Kidney glomerular epithelial cell (primary cell): ENCODE data around the gene VPS4B.
A peak's percentile ranks its signal among the peaks of the same experiment; 100 is the strongest.

Experiments
- DNase-seq: peaks from one replicate; lab custom pipeline; 2025; lab: John Stamatoyannopoulos, UW

Gene VPS4B

DNA sequence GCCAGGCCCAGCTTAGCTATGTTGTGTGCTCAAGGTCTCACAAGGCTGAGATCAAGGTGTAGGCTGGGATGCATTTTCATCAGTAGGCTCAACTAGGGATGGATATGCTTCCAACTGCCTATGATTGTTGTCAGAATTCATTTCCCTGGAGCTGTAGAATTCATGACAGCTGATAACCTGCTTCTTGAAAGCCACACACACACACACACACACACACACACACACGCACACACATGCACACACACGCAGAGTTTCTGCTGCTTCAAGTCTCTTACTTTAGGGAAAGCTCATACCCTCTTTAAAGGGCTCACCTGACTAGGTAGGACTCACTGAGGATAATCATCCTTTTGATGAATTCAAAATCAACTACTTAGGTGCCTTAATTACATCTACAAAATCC is 8.2 kb upstream of the VPS4B start:
- no peak for DNase-seq

DNA sequence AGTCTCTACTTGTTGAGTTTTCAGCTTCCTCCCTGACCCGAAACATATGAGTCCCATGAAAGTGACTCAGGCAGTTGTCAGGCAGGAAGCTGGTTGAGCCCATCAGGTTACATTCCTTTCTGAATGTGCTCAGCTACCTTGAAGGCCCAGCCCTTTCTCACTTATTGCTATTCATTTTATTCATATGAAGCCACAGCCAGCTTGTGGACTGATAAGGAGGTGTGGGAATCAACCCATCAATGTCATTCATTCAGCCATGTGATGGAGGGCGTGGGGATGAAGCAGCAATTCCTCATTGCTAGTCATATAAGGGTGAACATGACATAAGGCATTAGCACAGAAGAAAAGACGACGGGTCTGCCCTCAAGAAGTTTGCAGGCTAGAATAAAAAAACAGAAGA is 5.3 kb upstream of the VPS4B start:
- peak; percentile 39 for DNase-seq

DNA sequence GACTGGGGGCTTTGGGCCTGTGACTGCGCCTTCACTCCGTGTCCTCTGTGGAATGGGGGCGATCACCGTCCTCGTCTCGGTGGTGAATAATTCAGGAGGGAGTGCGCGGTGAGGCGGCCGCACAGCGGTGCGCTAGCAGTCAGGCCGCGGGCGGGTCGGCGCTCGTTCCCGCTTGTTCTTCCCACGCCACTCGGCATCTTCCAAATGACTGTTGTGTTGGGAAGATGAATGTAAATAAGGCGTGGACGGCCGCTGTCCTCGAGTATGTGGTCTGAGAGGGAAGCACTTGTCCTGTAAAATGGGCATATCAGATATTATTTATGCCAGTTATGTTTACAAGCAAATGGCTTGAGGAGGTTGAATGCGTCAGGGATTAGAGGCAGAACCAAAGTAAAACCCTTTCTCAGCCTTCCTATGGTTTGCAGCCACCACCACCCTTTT is 608 bp upstream of the VPS4B start:
- DNase-seq = peak; percentile 75

DNA sequence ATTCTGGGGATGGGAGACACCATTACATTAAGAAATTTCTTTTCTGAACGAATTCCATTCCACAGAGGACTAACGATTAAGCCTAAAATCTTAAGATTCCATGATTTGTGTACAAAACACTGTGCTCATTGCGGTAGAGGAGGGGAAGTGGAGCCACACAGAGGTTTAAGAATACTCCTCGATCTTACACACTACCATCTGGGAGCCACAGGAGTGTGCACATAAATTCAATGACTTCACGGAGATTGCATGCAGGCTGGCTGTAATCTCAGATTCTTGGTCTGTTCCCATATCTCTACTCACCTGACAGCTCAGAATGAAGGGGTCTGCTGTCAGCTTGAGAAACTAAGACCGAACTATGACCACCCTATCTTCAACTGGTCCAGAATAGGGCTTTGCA is 762 bp downstream of the VPS4B start:
- peak; percentile 19 for DNase-seq

DNA sequence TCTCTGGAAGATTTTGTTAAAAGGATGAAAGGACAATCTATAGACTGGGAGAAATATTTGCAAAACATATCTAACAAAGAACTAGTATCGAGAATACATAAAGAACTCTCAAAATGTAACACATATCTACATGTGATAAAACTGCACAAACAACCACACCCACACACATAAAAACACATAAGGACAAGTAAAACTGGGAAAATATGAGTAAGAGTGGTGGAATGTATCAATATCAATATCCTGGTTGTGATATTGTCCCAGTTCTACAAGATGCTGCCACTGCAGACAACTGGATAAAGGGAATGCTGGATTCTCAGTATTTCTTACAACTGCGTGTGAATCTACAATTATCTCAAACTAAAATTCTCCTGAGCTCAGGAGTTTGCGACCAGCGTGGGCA is 9.3 kb downstream of the VPS4B start:
- no peak for DNase-seq

DNA sequence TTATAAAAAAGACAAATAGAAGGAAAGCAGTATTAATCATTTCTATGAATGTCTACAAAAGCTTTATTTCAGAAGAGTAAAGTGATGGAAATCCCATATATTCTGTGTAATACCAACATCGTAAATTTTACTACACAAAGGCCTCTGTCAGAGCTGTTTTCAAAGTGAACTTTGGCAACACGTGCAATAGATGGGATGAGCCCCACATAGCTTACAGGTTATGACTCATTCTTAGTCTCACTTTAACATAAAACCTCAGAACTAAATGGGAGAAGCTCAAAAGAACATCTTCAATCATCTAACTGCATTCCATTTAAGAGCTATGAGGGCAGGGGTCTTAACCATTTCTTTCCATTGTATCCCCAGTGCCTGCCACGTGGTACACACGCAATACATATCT is 11.5 kb downstream of the VPS4B start:
- DNase-seq = peak; percentile 1

DNA sequence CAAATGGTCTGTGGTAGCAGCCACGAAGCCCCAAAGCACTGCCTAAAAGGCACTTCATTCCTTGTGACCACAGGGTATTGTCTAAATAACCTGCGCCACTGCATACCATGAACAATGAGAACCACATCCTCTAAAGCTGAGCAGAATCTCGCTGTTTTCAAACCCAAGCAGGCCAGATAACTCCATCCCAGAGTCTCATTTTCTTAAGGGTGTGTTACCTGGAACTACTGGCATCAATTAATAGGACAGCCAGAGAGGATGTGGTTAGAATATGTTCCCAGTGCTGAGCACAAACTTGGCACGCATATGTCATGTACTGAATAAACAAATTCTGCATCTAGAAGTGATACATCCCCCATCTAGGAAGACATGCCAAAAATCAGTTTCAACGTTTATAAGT is 13.0 kb downstream of the VPS4B start:
- no peak for DNase-seq

DNA sequence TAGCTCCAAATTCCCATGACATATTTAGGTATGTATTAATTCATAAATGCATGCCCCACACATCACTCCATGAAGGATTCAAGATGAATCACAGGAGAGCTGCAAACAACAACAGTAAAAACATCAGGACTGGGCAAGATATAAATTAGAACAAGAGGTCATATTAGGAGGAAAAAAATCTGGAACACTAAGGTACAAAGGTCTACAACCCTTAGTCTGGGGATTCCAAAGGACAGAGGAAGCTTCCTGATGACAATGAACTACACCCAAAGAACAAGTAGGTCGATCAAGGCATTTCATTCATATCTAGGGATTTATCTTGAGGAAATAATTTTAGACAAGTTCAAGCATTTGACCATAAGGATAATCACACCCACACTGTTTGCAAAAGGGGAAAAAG is 14.5 kb downstream of the VPS4B start:
- no peak for DNase-seq

DNA sequence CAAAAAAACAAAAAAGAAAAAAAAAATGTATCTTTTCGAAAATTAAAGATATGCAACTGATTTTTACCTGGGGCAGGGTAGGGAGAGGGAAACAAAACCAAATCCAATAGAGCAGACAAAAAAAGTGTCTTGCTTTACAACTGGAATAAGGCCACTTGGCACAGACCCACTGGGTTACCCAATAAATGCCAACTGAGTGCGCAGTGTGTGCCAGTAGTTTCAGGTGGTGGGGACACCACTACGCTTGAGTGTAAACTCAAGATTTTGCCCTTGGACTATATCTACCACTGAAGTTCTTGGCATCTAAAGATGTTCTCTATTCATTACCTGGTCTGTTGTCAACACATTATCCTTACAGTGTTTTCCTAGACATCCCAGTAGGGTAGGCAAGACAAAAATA is 16.3 kb downstream of the VPS4B start:
- no peak for DNase-seq

DNA sequence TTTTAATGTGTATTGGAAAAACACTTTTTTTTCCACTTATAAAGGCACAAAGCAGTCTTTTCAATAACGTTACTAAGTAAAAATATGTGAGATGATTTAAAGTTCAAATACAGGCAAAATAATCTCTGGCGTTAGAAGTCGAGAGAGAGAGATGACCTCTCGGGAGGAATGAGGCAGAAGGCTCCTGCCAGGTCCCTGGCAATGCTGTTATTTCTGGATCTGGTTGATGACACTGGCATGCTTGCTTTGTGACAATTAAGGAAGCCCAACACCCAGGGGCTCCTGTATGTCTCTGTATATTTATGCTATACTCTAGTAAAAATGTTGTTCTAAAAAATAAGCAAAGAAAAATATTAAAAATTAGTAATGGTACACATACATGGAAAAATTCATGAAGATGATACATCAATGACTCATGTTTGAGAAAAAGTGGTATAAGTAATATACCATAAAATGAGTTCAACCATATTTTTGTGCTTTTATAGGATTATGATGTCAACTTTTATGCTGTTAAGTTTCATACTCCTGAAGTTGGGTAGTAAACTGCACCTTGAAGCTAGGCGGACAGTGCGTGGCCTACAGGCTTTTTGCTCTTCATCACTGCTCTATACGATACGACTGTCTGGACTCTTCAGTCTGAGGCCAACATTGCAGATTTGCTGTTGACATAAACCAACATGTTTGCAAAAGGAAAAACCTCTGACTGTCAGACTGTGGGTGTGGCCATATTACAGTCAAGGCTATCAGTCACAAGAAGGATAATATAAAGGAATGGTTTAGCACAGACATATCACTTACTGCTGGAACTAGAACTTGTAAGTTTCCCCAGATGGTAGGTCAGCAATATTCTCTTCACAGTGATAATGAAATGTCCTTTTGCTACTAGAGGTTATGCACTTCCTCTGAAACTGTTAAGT is 19.8 kb downstream of the VPS4B start:
- no peak for DNase-seq

DNA sequence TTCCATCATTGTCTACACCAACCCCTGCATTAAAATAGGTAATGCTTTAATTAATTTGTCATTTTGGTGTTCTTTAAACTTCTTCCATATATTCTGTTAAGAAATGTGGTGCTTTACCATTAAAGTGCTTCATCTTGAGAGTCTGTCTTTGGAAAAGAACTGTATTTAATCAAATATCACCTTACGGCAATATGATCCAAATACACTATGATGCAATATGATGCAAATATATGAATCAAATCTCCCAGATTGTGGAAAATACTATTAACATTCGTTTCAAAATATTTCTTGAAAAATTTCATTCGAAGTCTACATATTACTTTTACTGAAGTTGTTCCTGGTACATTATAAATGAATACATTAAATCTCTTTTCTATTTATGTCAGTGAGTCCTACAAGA is 23.0 kb downstream of the VPS4B start:
- DNase-seq = no peak

DNA sequence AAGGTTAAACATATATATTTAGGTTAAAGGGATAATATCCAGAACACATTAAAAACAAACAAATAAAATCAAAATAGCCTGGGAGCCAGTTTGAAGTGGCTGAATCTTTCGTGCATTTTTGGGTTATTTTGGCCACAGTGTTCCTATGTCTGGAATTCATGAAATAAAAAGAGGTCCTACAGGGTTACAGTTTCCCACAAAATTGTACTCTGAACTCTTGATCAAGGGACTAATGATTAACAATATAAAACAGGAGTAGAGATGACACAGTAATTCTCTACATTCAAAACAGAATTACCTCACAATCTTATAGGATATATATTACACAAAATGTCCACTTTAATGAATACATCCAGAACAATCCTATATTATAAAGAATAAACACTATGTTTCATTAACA is 24.9 kb downstream of the VPS4B start:
- no peak for DNase-seq

DNA sequence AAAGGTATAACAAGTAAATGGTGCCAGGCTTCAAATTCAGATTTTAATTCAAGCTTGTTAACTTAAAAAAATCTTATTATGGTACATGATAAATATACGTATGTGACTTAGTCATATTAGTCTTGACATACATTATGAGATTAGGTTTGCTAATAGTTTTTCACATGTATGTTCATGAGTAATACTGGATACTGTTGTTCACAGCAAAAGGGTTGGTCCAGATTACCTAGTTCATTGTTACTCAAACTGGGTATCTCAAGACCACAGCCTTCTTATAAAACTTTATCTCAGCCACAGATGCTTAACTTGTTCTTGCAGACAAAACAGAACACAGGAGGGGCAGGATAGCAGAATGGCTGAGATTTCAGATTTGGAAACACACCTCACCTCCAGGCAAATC is 26.8 kb downstream of the VPS4B start:
- no peak for DNase-seq

DNA sequence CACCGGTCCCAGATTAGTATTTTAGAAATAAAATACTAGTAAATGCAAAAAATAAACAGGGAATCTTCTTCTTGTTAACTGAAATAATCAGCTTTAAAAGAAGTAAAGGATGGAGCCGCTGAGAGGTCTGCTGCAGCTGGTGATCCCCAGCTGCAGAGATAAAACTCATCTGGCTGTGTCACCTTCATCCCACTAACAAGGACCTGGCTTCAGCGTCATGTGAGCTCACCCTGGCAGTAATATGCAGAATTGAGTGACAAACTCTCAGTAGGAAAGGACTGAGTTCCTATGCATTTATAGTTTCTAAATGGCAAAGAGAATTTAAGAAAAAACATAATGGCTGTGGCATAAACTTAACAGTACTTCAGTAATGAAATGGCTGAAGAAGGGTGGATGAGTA is 27.3 kb downstream of the VPS4B start:
- no peak for DNase-seq

DNA sequence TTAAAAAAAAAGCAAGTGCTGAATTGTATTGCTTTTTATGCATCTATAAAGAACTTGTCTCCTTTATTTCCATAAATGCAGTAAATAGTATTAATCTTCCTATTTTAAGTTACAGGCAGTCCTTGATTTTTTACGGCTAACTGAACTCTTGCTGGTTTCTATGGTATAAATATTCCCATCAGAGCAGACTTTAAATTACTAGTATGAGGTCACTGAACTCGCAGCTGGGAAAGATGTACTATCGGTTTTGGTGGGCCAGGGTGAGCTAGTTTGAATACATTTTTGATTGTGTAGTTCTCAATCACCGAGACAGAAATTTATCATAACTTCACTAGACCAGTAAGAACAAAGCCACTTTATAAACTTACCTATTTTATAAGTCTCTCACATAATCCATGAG is 34.4 kb downstream of the VPS4B start:
- no peak for DNase-seq

DNA sequence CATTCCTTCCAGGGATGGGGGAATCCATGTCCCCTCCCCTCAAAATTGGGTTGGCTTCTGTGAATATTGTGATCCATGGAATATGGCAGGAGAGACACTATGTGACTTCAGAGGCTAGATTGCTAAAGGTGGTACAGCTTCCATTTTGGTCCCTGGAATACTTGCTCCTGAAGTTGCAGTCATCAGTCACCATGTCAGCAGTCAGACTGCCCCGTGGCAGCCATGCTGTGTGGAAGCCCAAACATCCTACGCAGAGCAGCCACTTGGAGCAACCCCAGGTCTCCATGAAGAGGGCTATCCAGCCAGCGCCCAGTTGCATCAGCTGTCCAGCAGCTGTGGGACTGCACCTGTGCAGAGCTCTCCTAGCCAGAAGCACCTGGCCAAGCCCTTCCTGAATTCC is 39.4 kb downstream of the VPS4B start:
- no peak for DNase-seq

DNA sequence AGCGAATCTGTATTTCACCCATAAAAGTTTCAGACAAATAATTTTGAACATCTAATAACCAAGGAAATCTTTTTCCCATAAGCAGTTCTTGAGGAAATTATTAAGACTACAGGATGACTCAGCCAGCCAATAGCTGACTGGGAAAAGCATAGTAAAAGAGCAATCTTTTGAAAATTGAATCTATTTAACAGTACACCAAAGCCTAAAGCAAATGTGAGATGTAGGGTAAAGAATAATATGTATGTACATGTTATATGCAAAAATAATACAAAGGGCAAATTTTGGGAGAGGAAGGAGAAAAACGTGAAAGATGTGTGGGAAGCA is 42.7 kb downstream of the VPS4B start:
- no peak for DNase-seq

DNA sequence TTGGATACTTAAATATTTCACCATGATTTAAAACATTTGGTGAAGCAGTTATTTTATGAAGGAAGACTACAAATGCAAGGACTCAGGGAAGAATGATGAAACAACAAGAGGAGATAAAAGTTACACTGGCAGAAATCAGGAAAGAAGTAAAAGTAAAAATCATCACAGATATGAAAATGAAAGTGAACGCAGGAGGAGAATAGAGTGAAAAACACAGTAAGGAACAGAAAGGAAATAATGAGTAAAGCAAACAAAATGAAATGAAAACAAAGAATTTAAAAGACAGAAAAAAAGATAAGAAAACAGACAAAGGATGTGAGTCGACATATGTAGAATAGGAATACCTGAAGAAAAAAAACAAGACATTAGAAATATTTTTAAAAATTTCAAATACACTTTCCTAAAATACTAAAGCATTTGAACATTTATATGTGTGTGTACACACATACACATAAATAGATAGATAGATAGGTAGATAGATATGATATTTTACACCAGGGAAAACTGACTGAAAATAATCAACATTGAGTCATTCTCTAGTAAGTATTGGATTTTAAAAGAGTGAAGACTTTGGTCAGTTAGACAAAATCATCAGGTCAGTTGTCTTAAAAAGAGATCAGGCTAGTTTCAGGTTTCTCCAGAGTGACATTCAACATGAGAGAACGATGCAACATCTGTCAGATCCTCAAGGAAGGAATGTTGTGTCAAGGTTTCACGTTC is 43.2 kb downstream of the VPS4B start:
- DNase-seq = no peak

DNA sequence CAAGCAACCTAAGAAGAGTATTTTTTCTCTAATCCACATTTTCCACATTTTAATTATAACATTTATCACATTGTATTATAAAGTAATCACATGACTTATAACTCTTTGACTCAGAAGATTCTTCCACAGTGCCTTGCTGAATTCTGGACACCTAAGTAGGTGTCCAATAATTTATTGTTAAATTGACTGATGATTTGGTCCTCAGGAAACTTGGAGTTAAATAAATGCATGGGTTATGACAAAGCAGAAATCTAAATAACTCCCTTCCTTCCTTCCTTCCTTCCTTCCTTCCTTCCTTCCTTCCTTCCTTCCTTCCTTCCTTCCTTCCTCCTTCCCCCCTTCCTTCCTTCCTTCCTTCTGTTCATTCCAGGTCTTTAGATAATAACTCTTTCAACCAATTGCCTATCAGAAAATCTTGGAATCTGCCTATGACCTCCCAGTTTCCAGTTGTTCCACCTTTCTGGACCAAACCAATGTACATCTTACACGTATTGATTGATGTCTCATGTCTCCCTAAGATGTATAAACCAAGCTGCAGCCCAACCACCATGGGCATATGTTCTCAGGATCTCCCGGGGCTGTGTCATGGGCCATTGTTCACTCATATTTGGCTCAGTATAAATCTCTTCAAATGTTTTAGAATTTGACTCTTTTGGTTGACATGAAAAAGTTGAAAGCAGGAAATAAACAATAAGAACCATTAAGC is 44.8 kb downstream of the VPS4B start:
- DNase-seq = no peak

DNA sequence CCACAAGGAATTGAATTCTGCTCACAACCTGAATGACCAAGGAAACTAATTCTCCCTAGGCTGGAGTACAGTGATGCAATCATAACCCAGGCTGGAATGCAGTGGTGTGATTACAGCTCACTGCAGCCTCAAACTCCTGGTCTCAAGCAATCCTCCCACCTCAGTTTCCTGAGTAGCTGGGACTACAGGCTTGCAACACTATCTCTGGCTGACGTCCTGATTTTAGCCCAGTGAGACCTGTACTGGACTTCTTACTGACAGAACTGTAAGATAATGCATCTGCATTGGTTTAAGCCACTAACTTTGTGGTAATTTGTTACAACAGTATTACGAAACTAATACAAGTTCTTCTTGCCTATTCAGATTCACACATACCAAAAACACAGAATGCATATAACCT is 45.7 kb downstream of the VPS4B start:
- DNase-seq = no peak

DNA sequence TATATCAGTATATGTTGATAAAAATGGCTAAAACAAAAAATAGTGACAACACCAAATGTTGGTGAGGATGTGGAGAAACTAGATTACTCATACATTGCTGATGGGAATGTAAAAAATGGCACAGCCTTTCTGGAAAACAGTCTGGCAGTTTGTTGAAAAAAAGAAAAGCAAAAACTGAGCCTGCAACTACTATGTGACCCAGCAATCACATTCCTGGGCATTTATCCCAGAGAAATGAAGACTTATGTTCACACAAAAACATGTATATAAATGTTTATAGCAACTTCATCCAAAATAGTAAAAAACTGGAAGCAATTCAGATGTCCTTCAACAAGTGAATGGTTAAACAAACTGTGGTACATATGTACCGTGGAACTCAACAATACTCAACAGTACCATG is 47.7 kb downstream of the VPS4B start:
- DNase-seq = no peak

DNA sequence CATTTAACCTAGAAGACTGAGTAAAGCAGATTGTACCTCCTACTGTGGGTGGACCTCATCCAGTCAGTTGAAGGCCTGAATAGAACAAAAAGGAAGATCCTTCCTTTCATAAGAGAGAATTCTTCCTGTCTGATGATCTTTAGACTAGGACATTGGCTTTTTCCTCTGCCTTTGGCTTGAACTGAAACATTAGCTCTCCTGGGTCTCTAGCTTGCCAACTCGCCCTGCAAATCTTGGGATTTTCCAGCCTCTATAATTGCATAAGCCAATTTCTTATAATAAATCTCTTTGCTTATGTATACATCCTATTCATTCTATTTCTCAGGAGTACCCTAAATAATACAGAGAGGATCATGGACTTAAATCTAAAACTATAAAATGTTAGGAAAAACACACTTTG is 49.1 kb downstream of the VPS4B start:
- DNase-seq = no peak

DNA sequence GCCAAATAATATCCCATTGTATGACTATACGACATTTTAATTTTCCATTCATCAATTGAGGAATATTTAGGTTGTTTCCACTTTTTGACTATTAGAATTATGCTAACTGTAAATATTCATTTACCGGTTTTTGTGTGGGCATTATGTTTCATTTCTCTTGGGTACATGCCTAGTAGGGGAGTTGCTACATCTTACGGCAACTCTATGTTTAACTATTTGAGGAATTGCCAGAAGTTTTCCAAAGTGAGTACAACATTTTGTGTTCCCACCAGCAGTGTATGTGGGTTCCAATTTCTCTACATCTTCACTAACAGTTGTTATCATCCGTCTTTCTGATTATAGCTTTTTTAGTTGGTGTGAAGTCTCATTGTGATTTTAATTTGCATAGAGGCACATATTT is 53.7 kb downstream of the VPS4B start:
- no peak for DNase-seq
